HEK293 (cell line): ENCODE results near the gene ADAMTS13.
A peak's percentile ranks its signal among the peaks of the same experiment; 100 is the strongest.

ENCODE experiments used
- ZBTB20 ChIP-seq: fragments of 450-650 bp; formaldehyde crosslinking; IDR thresholded peaks from 2 replicates; pipeline ENCODE4 v1.5.1; 2016; ENCODE audit warnings: missing biosample characterization, missing genetic modification characterization
- ZNF133 ChIP-seq: fragments of 450-650 bp; formaldehyde crosslinking; IDR thresholded peaks from 2 replicates; pipeline ENCODE4 v1.5.1; 2016; ENCODE audit warnings: missing biosample characterization, missing genetic modification characterization
- ZNF157 ChIP-seq: fragments of 450-650 bp; formaldehyde crosslinking; IDR thresholded peaks from 2 replicates; pipeline ENCODE4 v1.5.1; 2016; ENCODE audit warnings: missing biosample characterization, missing genetic modification characterization
- ZNF2 ChIP-seq: fragments of 450-650 bp; formaldehyde crosslinking; IDR thresholded peaks from 2 replicates; pipeline ENCODE4 v1.5.1; 2016; ENCODE audit warnings: missing biosample characterization, missing genetic modification characterization
- ZNF239 ChIP-seq: fragments of 450-650 bp; formaldehyde crosslinking; IDR thresholded peaks from 2 replicates; pipeline ENCODE4 v1.5.1; 2016; ENCODE audit warnings: missing biosample characterization, missing genetic modification characterization
- ZNF274 ChIP-seq, 2 experiments: fragments of 200-500 bp in 1 of 2; fragments of 450-650 bp in 1 of 2; sonication (Bioruptor generic) in 1 of 2; formaldehyde crosslinking in 1 of 2; IDR thresholded peaks; 2 replicates each; pipeline versions ENCODE4 v1.5.1 to v1.6.1; 2014 to 2016; ENCODE audit warnings: borderline replicate concordance in 1 of 2, inconsistent platforms in 1 of 2, low read length in 1 of 2, missing biosample characterization in 1 of 2, missing genetic modification characterization in 1 of 2
- ZNF350 ChIP-seq: fragments of 450-650 bp; formaldehyde crosslinking; IDR thresholded peaks from 2 replicates; pipeline ENCODE4 v1.5.0; 2017; ENCODE audit warnings: missing biosample characterization, mild to moderate bottlenecking, missing genetic modification characterization
- ZNF366 ChIP-seq: fragments of 450-650 bp; formaldehyde crosslinking; conservative IDR thresholded peaks from 2 replicates; pipeline ENCODE4 v1.5.1; 2016; ENCODE audit warnings: missing biosample characterization, missing genetic modification characterization
- ZNF473 ChIP-seq: fragments of 450-650 bp; formaldehyde crosslinking; IDR thresholded peaks from 2 replicates; pipeline ENCODE4 v1.5.1; 2017; ENCODE audit warnings: missing biosample characterization, missing genetic modification characterization
- ZNF521 ChIP-seq: fragments of 450-650 bp; formaldehyde crosslinking; IDR thresholded peaks from 2 replicates; pipeline ENCODE4 v1.5.1; 2017; ENCODE audit warnings: missing biosample characterization, mild to moderate bottlenecking, missing genetic modification characterization
- ZNF658 ChIP-seq: fragments of 450-650 bp; formaldehyde crosslinking; IDR thresholded peaks from 2 replicates; pipeline ENCODE4; 2016; ENCODE audit warnings: missing biosample characterization, missing genetic modification characterization
- ZNF792 ChIP-seq: fragments of 450-650 bp; formaldehyde crosslinking; IDR thresholded peaks from 2 replicates; pipeline ENCODE4 v1.5.1; 2016; ENCODE audit warnings: missing biosample characterization, missing genetic modification characterization
- TF ChIP-seq, protein P1 (sequence below): fragments of 450-650 bp; formaldehyde crosslinking; IDR thresholded peaks from 2 replicates; pipeline ENCODE4 v1.5.0; 2017; ENCODE audit warnings: missing biosample characterization, missing genetic modification characterization, borderline replicate concordance
- TF ChIP-seq, protein P2 (sequence below): fragments of 450-650 bp; formaldehyde crosslinking; IDR thresholded peaks from 2 replicates; pipeline ENCODE4 v1.5.1; 2017; ENCODE audit warnings: missing biosample characterization, missing genetic modification characterization
- TF ChIP-seq, protein P3 (sequence below): fragments of 450-650 bp; formaldehyde crosslinking; IDR thresholded peaks from 2 replicates; pipeline ENCODE4 v1.5.1; 2017; ENCODE audit warnings: missing biosample characterization, missing genetic modification characterization
- TF ChIP-seq, protein P4 (sequence below): fragments of 450-650 bp; formaldehyde crosslinking; IDR thresholded peaks from 2 replicates; pipeline ENCODE4 v1.5.1; 2016; ENCODE audit warnings: missing biosample characterization, missing genetic modification characterization
- TF ChIP-seq, protein P5 (sequence below): fragments of 450-650 bp; formaldehyde crosslinking; IDR thresholded peaks from 2 replicates; pipeline ENCODE4 v1.5.1; 2016; ENCODE audit warnings: missing biosample characterization, missing genetic modification characterization, borderline replicate concordance

The ADAMTS13 gene

DNA sequence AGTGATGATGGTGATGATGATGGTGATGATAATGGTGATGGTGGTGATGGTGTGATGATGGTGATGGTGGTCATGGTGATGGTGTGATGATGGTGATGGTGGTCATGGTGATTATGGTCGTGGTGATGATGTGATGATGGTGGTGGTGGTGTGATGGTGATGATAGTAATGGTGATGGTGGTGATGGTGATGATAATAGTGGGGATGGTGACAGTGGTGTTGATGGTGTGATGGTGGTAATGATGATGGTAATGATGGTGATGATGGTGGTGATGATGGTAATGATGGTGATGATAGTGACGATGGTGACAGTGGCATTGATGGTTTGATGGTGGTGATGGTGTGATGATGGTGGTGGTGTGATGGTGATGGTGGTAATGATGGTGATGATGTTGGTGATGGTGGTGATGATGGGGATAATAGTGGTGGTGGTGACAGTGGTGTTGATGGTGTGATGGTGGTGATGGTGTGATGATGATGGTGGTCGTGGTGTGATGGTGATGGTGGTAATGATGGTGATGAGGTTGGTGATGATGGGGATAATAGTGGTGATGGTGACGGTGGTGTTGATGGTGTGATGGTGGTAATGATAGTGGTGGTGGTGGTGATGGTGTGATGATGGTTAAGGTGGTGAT, 39.5 kb upstream of the ADAMTS13 start (continued):
- TF ChIP-seq, protein P1, sequence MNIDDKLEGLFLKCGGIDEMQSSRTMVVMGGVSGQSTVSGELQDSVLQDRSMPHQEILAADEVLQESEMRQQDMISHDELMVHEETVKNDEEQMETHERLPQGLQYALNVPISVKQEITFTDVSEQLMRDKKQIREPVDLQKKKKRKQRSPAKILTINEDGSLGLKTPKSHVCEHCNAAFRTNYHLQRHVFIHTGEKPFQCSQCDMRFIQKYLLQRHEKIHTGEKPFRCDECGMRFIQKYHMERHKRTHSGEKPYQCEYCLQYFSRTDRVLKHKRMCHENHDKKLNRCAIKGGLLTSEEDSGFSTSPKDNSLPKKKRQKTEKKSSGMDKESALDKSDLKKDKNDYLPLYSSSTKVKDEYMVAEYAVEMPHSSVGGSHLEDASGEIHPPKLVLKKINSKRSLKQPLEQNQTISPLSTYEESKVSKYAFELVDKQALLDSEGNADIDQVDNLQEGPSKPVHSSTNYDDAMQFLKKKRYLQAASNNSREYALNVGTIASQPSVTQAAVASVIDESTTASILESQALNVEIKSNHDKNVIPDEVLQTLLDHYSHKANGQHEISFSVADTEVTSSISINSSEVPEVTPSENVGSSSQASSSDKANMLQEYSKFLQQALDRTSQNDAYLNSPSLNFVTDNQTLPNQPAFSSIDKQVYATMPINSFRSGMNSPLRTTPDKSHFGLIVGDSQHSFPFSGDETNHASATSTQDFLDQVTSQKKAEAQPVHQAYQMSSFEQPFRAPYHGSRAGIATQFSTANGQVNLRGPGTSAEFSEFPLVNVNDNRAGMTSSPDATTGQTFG (tag by site-specific recombination) = 0 out of 2 replicates have a peak, but pooled peaks have one; percentile 34
- TF ChIP-seq, protein P2, sequence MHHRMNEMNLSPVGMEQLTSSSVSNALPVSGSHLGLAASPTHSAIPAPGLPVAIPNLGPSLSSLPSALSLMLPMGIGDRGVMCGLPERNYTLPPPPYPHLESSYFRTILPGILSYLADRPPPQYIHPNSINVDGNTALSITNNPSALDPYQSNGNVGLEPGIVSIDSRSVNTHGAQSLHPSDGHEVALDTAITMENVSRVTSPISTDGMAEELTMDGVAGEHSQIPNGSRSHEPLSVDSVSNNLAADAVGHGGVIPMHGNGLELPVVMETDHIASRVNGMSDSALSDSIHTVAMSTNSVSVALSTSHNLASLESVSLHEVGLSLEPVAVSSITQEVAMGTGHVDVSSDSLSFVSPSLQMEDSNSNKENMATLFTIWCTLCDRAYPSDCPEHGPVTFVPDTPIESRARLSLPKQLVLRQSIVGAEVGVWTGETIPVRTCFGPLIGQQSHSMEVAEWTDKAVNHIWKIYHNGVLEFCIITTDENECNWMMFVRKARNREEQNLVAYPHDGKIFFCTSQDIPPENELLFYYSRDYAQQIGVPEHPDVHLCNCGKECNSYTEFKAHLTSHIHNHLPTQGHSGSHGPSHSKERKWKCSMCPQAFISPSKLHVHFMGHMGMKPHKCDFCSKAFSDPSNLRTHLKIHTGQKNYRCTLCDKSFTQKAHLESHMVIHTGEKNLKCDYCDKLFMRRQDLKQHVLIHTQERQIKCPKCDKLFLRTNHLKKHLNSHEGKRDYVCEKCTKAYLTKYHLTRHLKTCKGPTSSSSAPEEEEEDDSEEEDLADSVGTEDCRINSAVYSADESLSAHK = no peak
- TF ChIP-seq ZNF473 (tag by site-specific recombination) (peak; percentile 25; the same call in 1 of the 2 replicates), ZBTB20 (peak; percentile 28; the same call in 1 of the 2 replicates), ZNF2 (tag by site-specific recombination) (no peak), ZNF792 (tag by site-specific recombination) (0 out of 2 replicates have a peak, but pooled peaks have one; percentile 34), ZNF350 (no peak), ZNF157 (tag by site-specific recombination) (0 out of 2 replicates have a peak, but pooled peaks have one; percentile 14), ZNF521 (tag by site-specific recombination) (0 out of 2 replicates have a peak, but pooled peaks have one; percentile 91), ZNF274 (IDR thresholded peaks at IDR 0.05; ENCODE audit: low read length) (no peak), ZNF274 (tag by site-specific recombination; IDR thresholded peaks at IDR 0.05; ENCODE audit: borderline replicate concordance) (0 out of 2 replicates have a peak, but pooled peaks have one; percentile 53), ZNF133 (tag by site-specific recombination) (peak; percentile 8; the same call in 1 of the 2 replicates), ZNF366 (tag by site-specific recombination) (peak; percentile 65), ZNF658 (tag by site-specific recombination) (0 out of 2 replicates have a peak, but pooled peaks have one; percentile 58), ZNF239 (tag by site-specific recombination) (peak; percentile 18; the same call in 1 of the 2 replicates)
- TF ChIP-seq, protein P3, sequence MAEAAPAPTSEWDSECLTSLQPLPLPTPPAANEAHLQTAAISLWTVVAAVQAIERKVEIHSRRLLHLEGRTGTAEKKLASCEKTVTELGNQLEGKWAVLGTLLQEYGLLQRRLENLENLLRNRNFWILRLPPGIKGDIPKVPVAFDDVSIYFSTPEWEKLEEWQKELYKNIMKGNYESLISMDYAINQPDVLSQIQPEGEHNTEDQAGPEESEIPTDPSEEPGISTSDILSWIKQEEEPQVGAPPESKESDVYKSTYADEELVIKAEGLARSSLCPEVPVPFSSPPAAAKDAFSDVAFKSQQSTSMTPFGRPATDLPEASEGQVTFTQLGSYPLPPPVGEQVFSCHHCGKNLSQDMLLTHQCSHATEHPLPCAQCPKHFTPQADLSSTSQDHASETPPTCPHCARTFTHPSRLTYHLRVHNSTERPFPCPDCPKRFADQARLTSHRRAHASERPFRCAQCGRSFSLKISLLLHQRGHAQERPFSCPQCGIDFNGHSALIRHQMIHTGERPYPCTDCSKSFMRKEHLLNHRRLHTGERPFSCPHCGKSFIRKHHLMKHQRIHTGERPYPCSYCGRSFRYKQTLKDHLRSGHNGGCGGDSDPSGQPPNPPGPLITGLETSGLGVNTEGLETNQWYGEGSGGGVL (tag by site-specific recombination) = peak; percentile 6; the same call in 1 of the 2 replicates
- TF ChIP-seq, protein P4, sequence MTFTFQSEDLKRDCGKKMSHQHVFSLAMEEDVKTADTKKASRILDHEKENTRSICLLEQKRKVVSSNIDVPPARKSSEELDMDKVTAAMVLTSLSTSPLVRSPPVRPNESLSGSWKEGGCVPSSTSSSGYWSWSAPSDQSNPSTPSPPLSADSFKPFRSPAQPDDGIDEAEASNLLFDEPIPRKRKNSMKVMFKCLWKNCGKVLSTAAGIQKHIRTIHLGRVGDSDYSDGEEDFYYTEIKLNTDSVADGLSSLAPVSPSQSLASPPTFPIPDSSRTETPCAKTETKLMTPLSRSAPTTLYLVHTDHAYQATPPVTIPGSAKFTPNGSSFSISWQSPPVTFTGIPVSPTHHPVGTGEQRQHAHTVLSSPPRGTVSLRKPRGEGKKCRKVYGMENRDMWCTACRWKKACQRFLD (tag by site-specific recombination) = no peak
- TF ChIP-seq, protein P5, sequence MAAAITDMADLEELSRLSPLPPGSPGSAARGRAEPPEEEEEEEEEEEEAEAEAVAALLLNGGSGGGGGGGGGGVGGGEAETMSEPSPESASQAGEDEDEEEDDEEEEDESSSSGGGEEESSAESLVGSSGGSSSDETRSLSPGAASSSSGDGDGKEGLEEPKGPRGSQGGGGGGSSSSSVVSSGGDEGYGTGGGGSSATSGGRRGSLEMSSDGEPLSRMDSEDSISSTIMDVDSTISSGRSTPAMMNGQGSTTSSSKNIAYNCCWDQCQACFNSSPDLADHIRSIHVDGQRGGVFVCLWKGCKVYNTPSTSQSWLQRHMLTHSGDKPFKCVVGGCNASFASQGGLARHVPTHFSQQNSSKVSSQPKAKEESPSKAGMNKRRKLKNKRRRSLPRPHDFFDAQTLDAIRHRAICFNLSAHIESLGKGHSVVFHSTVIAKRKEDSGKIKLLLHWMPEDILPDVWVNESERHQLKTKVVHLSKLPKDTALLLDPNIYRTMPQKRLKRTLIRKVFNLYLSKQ (tag by site-specific recombination) = 0 out of 2 replicates have a peak, but pooled peaks have one; percentile 5
